Measurements from ENCODE around the gene PMF1.

PMF1 gene

DNA sequence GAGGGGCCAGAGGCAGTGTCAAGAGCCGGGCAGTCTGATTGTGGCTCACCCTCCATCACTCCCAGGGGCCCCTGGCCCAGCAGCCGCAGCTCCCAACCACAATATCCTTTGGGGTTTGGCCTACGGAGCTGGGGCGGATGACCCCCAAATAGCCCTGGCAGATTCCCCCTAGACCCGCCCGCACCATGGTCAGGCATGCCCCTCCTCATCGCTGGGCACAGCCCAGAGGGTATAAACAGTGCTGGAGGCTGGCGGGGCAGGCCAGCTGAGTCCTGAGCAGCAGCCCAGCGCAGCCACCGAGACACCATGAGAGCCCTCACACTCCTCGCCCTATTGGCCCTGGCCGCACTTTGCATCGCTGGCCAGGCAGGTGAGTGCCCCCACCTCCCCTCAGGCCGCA is 29.1 kb downstream of the PMF1 start, which contains the start of gene BGLAP:
BGLAP (plus strand) TSS at position 259 of the 400 bp plus-strand sequence; CDS start at position 307, 48 bp downstream.
- H3K9me3 ChIP-seq (ENCODE audit: insufficient read depth, low read depth, low read length), result no peaks in the 10 kb centered on the region
- H3K4me3 ChIP-seq (ENCODE audit: low read length), result no peak within 1 kb of the TSS
- 92% methylated on average over 14 of the region's 14 CpGs for WGBS
- H3K4me1 ChIP-seq (ENCODE audit: insufficient read depth, low read length), result peaks cover 4% of the 10 kb centered on the region; the same call in 1 of the 2 replicates
- H3K36me3 ChIP-seq (ENCODE audit: insufficient read depth, low read length), result peaks cover 31% of the 10 kb centered on the region
- H3K27ac ChIP-seq (ENCODE audit: low read depth, low read length), result no peak within 1 kb of the TSS
- H3K27me3 ChIP-seq (ENCODE audit: insufficient read depth, low read length), result peaks cover 7% of the 10 kb centered on the region; the same call in 1 of the 2 replicates
- no peak within 1 kb of the TSS for H3K9ac ChIP-seq (ENCODE audit: low read depth, low read length)

DNA sequence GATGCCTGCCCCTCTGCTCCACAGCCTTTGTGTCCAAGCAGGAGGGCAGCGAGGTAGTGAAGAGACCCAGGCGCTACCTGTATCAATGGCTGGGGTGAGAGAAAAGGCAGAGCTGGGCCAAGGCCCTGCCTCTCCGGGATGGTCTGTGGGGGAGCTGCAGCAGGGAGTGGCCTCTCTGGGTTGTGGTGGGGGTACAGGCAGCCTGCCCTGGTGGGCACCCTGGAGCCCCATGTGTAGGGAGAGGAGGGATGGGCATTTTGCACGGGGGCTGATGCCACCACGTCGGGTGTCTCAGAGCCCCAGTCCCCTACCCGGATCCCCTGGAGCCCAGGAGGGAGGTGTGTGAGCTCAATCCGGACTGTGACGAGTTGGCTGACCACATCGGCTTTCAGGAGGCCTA is 29.9 kb downstream of the PMF1 start:
- WGBS, result 93% methylated on average over 10 of the region's 10 CpGs
- peaks cover 24% of the 10 kb centered on the region for H3K36me3 ChIP-seq (ENCODE audit: insufficient read depth, low read length)
- no peak overlapping the region for H3K27ac ChIP-seq (ENCODE audit: low read depth, low read length)
- peaks cover 4% of the 10 kb centered on the region; the same call in 1 of the 2 replicates for H3K4me1 ChIP-seq (ENCODE audit: insufficient read depth, low read length)
- H3K9me3 ChIP-seq (ENCODE audit: insufficient read depth, low read depth, low read length), result no peaks in the 10 kb centered on the region
- no peak overlapping the region for H3K4me3 ChIP-seq (ENCODE audit: low read length)
- no peak overlapping the region for H3K9ac ChIP-seq (ENCODE audit: low read depth, low read length)
- H3K27me3 ChIP-seq (ENCODE audit: insufficient read depth, low read length), result peaks cover 7% of the 10 kb centered on the region; the same call in 1 of the 2 replicates

DNA sequence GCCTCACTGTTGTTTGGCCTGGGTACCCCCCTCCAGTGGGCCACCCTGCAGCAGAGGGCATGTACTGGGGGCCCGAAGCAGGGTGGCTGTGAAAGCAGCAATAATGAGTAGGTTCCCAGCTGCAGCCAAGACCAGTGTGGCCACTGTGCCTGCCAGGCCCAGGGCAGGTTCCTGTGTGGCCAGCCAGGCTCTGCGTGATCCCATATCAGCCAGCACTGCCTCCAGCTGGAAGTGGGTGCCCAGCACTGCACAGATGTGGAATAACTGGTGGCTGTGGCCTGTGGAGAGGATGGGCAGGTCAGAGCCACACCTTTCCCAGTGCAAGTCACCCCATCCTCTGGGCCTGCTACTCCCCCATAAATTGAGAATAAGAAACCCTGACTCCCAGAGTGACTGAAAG is 31.3 kb downstream of the PMF1 start:
- Histone ChIP-seq H3K4me3 (ENCODE audit: low read length) (no peak overlapping the region), H3K27ac (ENCODE audit: low read depth, low read length) (no peak overlapping the region), H3K36me3 (ENCODE audit: insufficient read depth, low read length) (peaks cover 14% of the 10 kb centered on the region), H3K27me3 (ENCODE audit: insufficient read depth, low read length) (peaks cover 7% of the 10 kb centered on the region; the same call in 1 of the 2 replicates), H3K4me1 (ENCODE audit: insufficient read depth, low read length) (peaks cover 7% of the 10 kb centered on the region), H3K9ac (ENCODE audit: low read depth, low read length) (no peak overlapping the region), H3K9me3 (ENCODE audit: insufficient read depth, low read depth, low read length) (no peaks in the 10 kb centered on the region)
- 89% methylated on average over 2 of the region's 2 CpGs for WGBS

GRCh38 chr1:156244712-156245111 is 31.9 kb downstream of the PMF1 start:
- Histone ChIP-seq H3K4me3 (ENCODE audit: low read length) (no peak overlapping the region), H3K27ac (ENCODE audit: low read depth, low read length) (no peak overlapping the region), H3K36me3 (ENCODE audit: insufficient read depth, low read length) (peaks cover 14% of the 10 kb centered on the region), H3K9me3 (ENCODE audit: insufficient read depth, low read depth, low read length) (no peaks in the 10 kb centered on the region), H3K27me3 (ENCODE audit: insufficient read depth, low read length) (peaks cover 7% of the 10 kb centered on the region; the same call in 1 of the 2 replicates), H3K4me1 (ENCODE audit: insufficient read depth, low read length) (peaks cover 7% of the 10 kb centered on the region), H3K9ac (ENCODE audit: low read depth, low read length) (no peak overlapping the region)
- WGBS, result 96% methylated on average over 17 of the region's 17 CpGs

DNA sequence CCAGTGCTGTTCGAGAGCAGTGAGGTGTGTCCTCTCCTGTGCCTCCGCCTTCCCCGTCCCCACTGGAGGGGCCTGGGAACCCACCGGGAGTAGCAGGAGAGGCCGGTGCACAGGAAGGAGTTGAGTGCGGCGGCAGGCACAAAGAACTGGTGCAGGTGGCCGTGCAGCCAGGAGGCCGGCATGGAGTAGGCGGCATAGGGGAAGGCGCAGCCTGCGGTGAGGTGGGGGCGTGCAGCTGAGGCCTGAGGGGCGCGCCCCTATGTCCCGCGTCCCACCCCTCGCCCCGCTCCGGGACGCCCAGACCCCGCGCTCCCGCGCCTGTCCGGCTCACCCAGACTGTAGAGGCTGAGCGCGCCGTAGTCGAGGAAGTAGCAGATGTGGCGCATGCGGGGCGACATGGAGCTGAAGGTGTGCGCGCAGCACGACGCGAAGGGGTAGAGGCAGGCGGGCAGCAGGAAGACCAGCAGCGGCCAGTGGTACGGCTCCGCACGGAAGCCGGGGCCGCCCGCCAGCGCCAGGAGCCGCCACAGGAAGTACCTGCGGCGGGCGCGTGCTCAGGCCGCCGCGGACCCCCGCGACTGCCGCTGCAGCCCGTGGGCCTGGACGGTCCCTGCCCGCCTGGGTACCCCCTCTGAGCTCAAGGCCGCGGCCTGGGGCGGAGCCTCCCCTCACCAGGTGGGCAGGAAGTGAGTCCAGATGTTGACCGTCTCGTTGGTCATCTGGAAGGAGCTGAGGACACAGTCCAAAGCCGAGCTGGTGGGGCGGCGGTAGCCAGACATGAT is 32.8 kb downstream of the PMF1 start:
- 94% methylated on average over 69 of the region's 69 CpGs for WGBS
- H3K27me3 ChIP-seq (ENCODE audit: insufficient read depth, low read length), result peaks cover 7% of the 10 kb centered on the region; the same call in 1 of the 2 replicates
- H3K27ac ChIP-seq (ENCODE audit: low read depth, low read length), result no peak overlapping the region
- H3K36me3 ChIP-seq (ENCODE audit: insufficient read depth, low read length), result peaks cover 19% of the 10 kb centered on the region
- H3K9me3 ChIP-seq (ENCODE audit: insufficient read depth, low read depth, low read length), result no peaks in the 10 kb centered on the region
- H3K4me1 ChIP-seq (ENCODE audit: insufficient read depth, low read length), result peaks cover 7% of the 10 kb centered on the region
- peak overlapping the region; percentile 47 for H3K9ac ChIP-seq (ENCODE audit: low read depth, low read length)
- H3K4me3 ChIP-seq (ENCODE audit: low read length), result peak overlapping the region; percentile 43

DNA sequence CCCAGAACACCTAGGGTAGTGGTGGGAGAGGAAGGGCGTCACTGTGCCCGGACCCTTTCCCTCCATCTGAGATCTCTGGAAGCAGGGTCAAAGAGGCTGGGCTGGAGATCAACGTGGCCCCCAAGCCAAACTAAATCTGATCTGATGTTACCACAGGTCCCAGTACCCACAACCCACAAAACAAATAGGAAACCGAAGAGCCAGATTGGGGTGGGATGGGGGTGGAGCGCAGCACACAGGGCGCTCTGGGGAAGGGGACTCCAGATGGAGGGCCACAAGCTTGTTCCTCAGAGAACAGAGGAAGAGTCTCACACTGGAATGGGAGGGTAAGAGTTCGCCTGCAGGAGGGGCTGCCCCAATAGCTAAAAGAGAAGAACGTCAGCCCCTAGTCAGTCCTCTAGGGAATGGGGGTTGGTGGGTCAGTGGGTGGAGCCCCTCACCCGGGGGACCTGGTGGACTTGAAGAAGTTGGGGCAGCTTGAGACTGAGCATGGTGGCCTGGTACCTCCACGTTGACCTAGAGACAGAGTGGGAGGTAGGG is 33.5 kb downstream of the PMF1 start:
- peaks cover 7% of the 10 kb centered on the region for H3K4me1 ChIP-seq (ENCODE audit: insufficient read depth, low read length)
- H3K9ac ChIP-seq (ENCODE audit: low read depth, low read length), result no peak overlapping the region
- peak overlapping the region; percentile 43 for H3K4me3 ChIP-seq (ENCODE audit: low read length)
- no peak overlapping the region for H3K27ac ChIP-seq (ENCODE audit: low read depth, low read length)
- WGBS, result 84% methylated on average over 10 of the region's 10 CpGs
- peaks cover 7% of the 10 kb centered on the region; the same call in 1 of the 2 replicates for H3K27me3 ChIP-seq (ENCODE audit: insufficient read depth, low read length)
- no peaks in the 10 kb centered on the region for H3K9me3 ChIP-seq (ENCODE audit: insufficient read depth, low read depth, low read length)
- H3K36me3 ChIP-seq (ENCODE audit: insufficient read depth, low read length), result peaks cover 25% of the 10 kb centered on the region

DNA sequence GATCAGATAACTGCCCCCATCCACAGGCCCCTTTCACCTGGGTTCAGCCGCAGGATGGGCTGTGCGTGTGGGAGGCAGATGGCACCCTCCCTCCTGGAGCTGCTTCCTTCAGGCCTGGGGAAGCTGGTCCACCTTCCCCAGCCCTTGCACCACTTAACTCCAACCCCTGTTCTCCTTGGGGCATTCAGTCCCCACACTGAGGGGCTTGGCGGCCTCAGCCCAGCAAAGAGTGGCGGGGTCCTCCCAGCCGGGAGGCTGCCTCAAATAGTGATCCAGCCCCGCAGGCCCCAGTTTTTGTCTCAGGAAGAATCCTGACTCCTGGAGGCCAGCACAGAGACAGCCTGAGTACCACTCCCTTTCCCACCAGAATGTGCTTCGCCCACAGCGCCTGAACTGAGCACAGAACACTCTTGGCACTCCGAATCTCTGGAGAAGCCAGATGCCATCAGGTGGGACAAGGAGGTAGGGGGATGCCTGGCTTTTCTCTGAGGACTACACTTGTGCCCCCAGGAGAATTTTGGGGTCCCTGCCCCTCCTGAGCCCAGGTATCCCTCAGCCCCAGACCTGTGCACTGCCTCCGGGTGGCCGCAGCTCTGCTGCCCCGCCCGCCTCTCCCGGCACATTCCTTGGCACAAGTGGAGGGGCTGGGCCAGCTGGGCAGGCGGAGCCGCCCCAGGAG is 34.1 kb downstream of the PMF1 start:
- 90% methylated on average over 16 of the region's 16 CpGs for WGBS
- Histone ChIP-seq H3K9ac (ENCODE audit: low read depth, low read length) (no peak overlapping the region), H3K4me1 (ENCODE audit: insufficient read depth, low read length) (peaks cover 7% of the 10 kb centered on the region), H3K27ac (ENCODE audit: low read depth, low read length) (peak overlapping the region; percentile 18; the same call in 1 of the 2 replicates), H3K27me3 (ENCODE audit: insufficient read depth, low read length) (peaks cover 7% of the 10 kb centered on the region; the same call in 1 of the 2 replicates), H3K9me3 (ENCODE audit: insufficient read depth, low read depth, low read length) (no peaks in the 10 kb centered on the region), H3K36me3 (ENCODE audit: insufficient read depth, low read length) (peaks cover 32% of the 10 kb centered on the region), H3K4me3 (ENCODE audit: low read length) (no peak overlapping the region)

DNA sequence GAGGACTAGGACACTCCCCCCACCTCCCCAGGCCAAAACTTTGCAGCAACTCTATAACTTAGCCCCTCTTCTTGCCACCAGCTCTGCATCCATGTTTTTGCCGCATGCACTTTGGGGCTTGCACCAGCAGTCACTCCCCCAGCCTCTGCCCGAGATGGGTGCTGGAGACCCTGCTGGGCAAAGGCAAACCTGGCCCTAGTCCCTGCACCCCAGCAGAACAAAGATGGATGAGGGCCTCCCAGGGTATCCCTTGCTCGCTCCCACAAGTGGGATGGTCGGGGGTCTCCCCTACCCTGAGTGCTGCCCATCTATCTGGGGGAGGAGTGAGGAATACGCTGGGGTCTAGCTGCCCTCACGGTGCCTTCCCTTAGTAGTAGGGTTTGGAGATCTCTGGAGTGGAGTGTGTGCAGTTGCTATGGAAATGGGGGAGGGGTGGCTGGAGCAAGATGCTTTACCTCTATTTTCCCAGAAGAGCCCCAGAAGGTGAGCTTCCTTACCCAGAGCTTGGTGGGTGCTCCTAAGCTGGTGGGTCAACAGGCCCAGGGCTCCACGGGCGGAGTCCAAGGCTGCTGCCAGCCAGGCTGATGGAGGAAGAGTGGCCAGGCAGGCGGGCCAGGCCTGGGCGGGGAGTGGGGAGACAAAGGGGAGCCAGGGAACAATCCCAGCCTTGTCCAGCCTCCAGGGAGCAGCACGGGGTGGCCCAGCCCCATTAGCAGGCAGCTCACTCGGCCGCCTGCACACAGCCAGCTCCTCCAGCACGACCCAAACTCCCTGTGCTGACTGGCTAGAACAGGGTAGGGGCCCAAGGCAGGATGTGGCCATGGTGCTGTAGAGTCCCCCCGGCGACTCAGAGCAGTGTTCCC is 34.9 kb downstream of the PMF1 start, which contains the start of gene PAQR6:
PAQR6 (minus strand) TSS at position 597 of the 863 bp plus-strand sequence. CDS start 1,325 bp downstream, outside the sequence.
- no peak within 1 kb of the TSS; the same call in 1 of the 2 replicates for H3K9ac ChIP-seq (ENCODE audit: low read depth, low read length)
- H3K27ac ChIP-seq (ENCODE audit: low read depth, low read length), result peak within 1 kb of the TSS; percentile 34; the same call in 1 of the 2 replicates
- H3K27me3 ChIP-seq (ENCODE audit: insufficient read depth, low read length), result peaks cover 7% of the 10 kb centered on the region; the same call in 1 of the 2 replicates
- 87% methylated on average over 16 of the region's 16 CpGs for WGBS
- H3K4me1 ChIP-seq (ENCODE audit: insufficient read depth, low read length), result peaks cover 7% of the 10 kb centered on the region
- H3K36me3 ChIP-seq (ENCODE audit: insufficient read depth, low read length), result peaks cover 39% of the 10 kb centered on the region
- H3K4me3 ChIP-seq (ENCODE audit: low read length), result no peak within 1 kb of the TSS
- no peaks in the 10 kb centered on the region for H3K9me3 ChIP-seq (ENCODE audit: insufficient read depth, low read depth, low read length)

- 94% methylated on average over 3 of the region's 4 CpGs for WGBS
- Histone ChIP-seq H3K36me3 (ENCODE audit: insufficient read depth, low read length) (peaks cover 45% of the 10 kb centered on the region), H3K9me3 (ENCODE audit: insufficient read depth, low read depth, low read length) (no peaks in the 10 kb centered on the region), H3K4me1 (ENCODE audit: insufficient read depth, low read length) (peaks cover 7% of the 10 kb centered on the region), H3K4me3 (ENCODE audit: low read length) (no peak overlapping the region), H3K27me3 (ENCODE audit: insufficient read depth, low read length) (peaks cover 7% of the 10 kb centered on the region; the same call in 1 of the 2 replicates), H3K9ac (ENCODE audit: low read depth, low read length) (no peak overlapping the region; the same call in 1 of the 2 replicates), H3K27ac (ENCODE audit: low read depth, low read length) (peak overlapping the region; percentile 34; the same call in 1 of the 2 replicates)
These were observed 35.5 kb downstream of the PMF1 start for GRCh38 chr1:156248323-156248683.

GRCh38 chr1:156249593-156249992 is 36.8 kb downstream of the PMF1 start:
- no peak overlapping the region for H3K27ac ChIP-seq (ENCODE audit: low read depth, low read length)
- H3K4me1 ChIP-seq (ENCODE audit: insufficient read depth, low read length), result peaks cover 7% of the 10 kb centered on the region
- H3K4me3 ChIP-seq (ENCODE audit: low read length), result no peak overlapping the region
- peaks cover 58% of the 10 kb centered on the region for H3K36me3 ChIP-seq (ENCODE audit: insufficient read depth, low read length)
- peaks cover 7% of the 10 kb centered on the region; the same call in 1 of the 2 replicates for H3K27me3 ChIP-seq (ENCODE audit: insufficient read depth, low read length)
- WGBS, result 94% methylated on average over 5 of the region's 5 CpGs
- H3K9ac ChIP-seq (ENCODE audit: low read depth, low read length), result no peak overlapping the region
- no peaks in the 10 kb centered on the region for H3K9me3 ChIP-seq (ENCODE audit: insufficient read depth, low read depth, low read length)
